HCT116 (cell line): ENCODE measurements around the gene CYP20A1.

Source experiments
- CBX3 ChIP-seq: IDR thresholded peaks from 2 replicates; pipeline ENCODE4 v1.6.1; 2012; ENCODE audit warnings: low read depth
- EZH2 ChIP-seq: fragments of 200-600 bp; sonication (generic); IDR thresholded peaks from 2 replicates; pipeline ENCODE4 v1.6.1; 2017; ENCODE audit warnings: antibody characterized with exemption, mixed run types
- EZH2phosphoT487 ChIP-seq: fragments of 200-600 bp; IDR thresholded peaks from 2 replicates; pipeline ENCODE4 v1.6.1; 2018; ENCODE audit warnings: antibody characterized with exemption, borderline replicate concordance
- POLR2A ChIP-seq: IDR thresholded peaks from 2 replicates; pipeline ENCODE4 v1.7.0; 2011; ENCODE audit warnings: borderline replicate concordance; ENCODE audit not compliant: insufficient read depth, insufficient read length; ENCODE audit errors: extremely low read depth
- SP1 ChIP-seq: IDR thresholded peaks from 2 replicates; pipeline ENCODE4 v1.6.1; 2012; ENCODE audit warnings: low read depth
- SRF ChIP-seq: IDR thresholded peaks from 2 replicates; pipeline ENCODE4 v1.6.1; 2012; ENCODE audit warnings: low read depth
- TF ChIP-seq, protein P1 (sequence below), 3 experiments: fragments of 200-600 bp in 1 of 3; sonication (generic) in 1 of 3; IDR thresholded peaks in 2 of 3; conservative IDR thresholded peaks in 1 of 3; 2 replicates each; pipeline ENCODE4 v1.5.1; 2012 to 2017; ENCODE audit warnings: low read depth in 2 of 3, low read length in 2 of 3, antibody characterized with exemption in 1 of 3, borderline replicate concordance in 1 of 3, control low read depth in 1 of 3, mild to moderate bottlenecking in 1 of 3, mixed read lengths in 1 of 3, mixed run types in 1 of 3, moderate library complexity in 1 of 3; ENCODE audit not compliant: insufficient read depth in 1 of 3

DNA sequence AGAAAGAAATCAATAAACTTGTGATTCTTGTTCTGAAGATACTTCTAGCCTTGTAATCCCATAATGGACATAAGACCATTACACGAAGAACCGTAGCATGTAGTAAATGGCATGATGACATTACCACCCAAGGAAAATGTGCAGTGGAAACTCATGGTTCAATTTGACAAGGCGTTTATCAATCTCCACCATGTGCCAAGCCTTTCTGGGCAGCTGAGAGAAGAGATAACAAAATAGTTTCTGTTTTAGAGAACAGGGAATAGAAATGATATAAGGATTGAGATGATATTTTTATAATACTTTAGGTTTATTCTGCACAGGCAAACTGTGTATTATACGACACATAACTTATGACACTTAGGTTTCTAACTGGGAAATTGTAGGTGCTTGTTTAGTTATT, 108.6 kb downstream of the CYP20A1 start:
- TF ChIP-seq SRF (no peak), SP1 (no peak), CBX3 (no peak), POLR2A (no peak), EZH2phosphoT487 (no peak), EZH2 (no peak)
- TF ChIP-seq, protein P1, sequence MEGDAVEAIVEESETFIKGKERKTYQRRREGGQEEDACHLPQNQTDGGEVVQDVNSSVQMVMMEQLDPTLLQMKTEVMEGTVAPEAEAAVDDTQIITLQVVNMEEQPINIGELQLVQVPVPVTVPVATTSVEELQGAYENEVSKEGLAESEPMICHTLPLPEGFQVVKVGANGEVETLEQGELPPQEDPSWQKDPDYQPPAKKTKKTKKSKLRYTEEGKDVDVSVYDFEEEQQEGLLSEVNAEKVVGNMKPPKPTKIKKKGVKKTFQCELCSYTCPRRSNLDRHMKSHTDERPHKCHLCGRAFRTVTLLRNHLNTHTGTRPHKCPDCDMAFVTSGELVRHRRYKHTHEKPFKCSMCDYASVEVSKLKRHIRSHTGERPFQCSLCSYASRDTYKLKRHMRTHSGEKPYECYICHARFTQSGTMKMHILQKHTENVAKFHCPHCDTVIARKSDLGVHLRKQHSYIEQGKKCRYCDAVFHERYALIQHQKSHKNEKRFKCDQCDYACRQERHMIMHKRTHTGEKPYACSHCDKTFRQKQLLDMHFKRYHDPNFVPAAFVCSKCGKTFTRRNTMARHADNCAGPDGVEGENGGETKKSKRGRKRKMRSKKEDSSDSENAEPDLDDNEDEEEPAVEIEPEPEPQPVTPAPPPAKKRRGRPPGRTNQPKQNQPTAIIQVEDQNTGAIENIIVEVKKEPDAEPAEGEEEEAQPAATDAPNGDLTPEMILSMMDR (IDR thresholded peaks at IDR 0.05 in 2 of 3, conservative IDR thresholded peaks at IDR 0.05 in 1 of 3; ENCODE audit: borderline replicate concordance in 1 of 3, insufficient read depth in 1 of 3, low read depth in 2 of 3, low read length in 2 of 3), result no peak
